PC-3 (cell line): ENCODE results near the gene RUNDC1.

Source experiments
- CTCF ChIP-seq: fragments of 300-600 bp; sonication (generic); conservative IDR thresholded peaks from 2 replicates; pipeline ENCODE4 v1.5.1; 2017; ENCODE audit warnings: antibody characterized with exemption, low read depth, mild to moderate bottlenecking, low read length
- EZH2 ChIP-seq: fragments of 300-600 bp; sonication (generic); IDR thresholded peaks from one replicate; pipeline ENCODE4 v1.6.1; 2017; ENCODE audit warnings: antibody characterized with exemption, mild to moderate bottlenecking, low read length; ENCODE audit not compliant: unreplicated experiment
- EZH2phosphoT487 ChIP-seq: fragments of 300-600 bp; sonication (generic); IDR thresholded peaks from 2 replicates; pipeline ENCODE4 v1.6.1; 2018; ENCODE audit warnings: mild to moderate bottlenecking, antibody characterized with exemption, low read length, borderline replicate concordance

GRCh38 chr17:43020030-43020621, 39.8 kb downstream of the RUNDC1 start:
- TF ChIP-seq CTCF (no peak), EZH2 (no peak), EZH2phosphoT487 (no peak)
